Vagina (tissue), 2 donors: Measurements from ENCODE around the gene TDRD5. TPM values are rescaled to one million over a fixed set of nuclear protein-coding genes. Genes with fewer than 3 reads are reported as not detected.

Source experiments
- DNase-seq, 2 donors: peaks; one replicate each; pipeline ENCODE4 v3.0.0-alpha.2; 2017; ENCODE audit errors: extremely low spot score in 2 of 2
- H3K27ac ChIP-seq: fragments of 200-600 bp; sonication (generic); one replicate; pipeline ENCODE4 v1.5.1; 2019
- H3K27me3 ChIP-seq: fragments of 200-600 bp; sonication (generic); one replicate; pipeline ENCODE4 v1.5.1; 2019
- H3K36me3 ChIP-seq, 2 donors: fragments of 200-600 bp; sonication (generic); one replicate each; pipeline ENCODE4 v1.5.1; 2017 to 2019
- H3K4me1 ChIP-seq: fragments of 200-600 bp; sonication (generic); one replicate; pipeline ENCODE4 v1.5.1; 2019
- H3K4me3 ChIP-seq, 2 donors: fragments of 200-600 bp; sonication (generic); 1 replicate in 1 of 2; 2 replicates in 1 of 2; pipeline ENCODE4 v1.5.1; 2016 to 2019
- H3K9me3 ChIP-seq: fragments of 200-600 bp; sonication (generic); one replicate; pipeline ENCODE4 v1.5.1; 2019
- CTCF ChIP-seq, 3 experiments: fragments of 450-650 bp in 2 of 3; fragments of 200-600 bp in 1 of 3; sonication (generic) in 1 of 3; IDR thresholded peaks; one replicate each; pipeline ENCODE4 v1.5.1; 2017 to 2019; ENCODE audit warnings: antibody characterized with exemption in 3 of 3, mild to moderate bottlenecking in 2 of 3, moderate library complexity in 2 of 3
- POLR2A ChIP-seq, 2 donors: fragments of 450-650 bp; IDR thresholded peaks; one replicate each; pipeline ENCODE4 v1.6.1; 2017; ENCODE audit warnings: antibody characterized with exemption in 2 of 2, mild to moderate bottlenecking in 2 of 2, moderate library complexity in 2 of 2
- POLR2AphosphoS5 ChIP-seq, 2 donors: sonication (generic); formaldehyde crosslinking; IDR thresholded peaks; one replicate each; pipeline ENCODE4 v1.9.0; 2017; ENCODE audit warnings: antibody characterized with exemption in 2 of 2, mild to moderate bottlenecking in 2 of 2, low read depth in 1 of 2; ENCODE audit not compliant: insufficient read depth in 1 of 2
- intact Hi-C: fragments of 100-400 bp; cut with DNase I; formaldehyde crosslinking; loops from one replicate; pipeline ENCODE4 v1.15.1; 2023
- total RNA-seq: library from RNA; depleted of rRNA; stranded (reverse); fragments of >200 nt; gene quantifications from one replicate; pipeline ENCODE4 v1.2.3, GENCODE V29; 2016

TDRD5 gene
- total RNA-seq, 1 donor from 2014 or later: not detected

DNA sequence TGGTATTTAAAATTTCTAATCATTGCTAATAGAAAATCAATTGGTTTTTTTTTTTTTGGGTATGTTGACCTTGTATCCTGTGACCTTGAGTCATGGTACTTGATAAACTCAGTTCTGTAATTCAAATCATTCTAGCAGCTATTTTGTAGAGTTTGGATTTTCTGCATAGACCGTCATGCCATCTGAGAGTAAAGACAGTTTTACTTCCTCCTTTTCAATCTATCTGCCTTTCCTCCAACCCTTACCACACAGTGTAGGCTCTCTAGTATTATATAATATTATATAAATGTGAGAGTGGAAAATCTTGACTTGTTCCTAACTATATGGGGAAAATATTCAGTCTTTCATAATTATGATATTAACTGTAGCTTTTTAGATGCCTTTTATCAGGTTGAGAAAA, 7.0 kb downstream of the TDRD5 start:
- intact Hi-C loops: no loop called here
- TF ChIP-seq POLR2A (IDR thresholded peaks at IDR 0.05): no peak
- no peak for TF ChIP-seq POLR2AphosphoS5 (IDR thresholded peaks at IDR 0.05; ENCODE audit: insufficient read depth in 1 of 2, low read depth in 1 of 2)
- TF ChIP-seq CTCF (IDR thresholded peaks at IDR 0.05): no peak
- DNase-seq: no peak
- Histone ChIP-seq H3K9me3 (no peaks in the 10 kb centered on the region), H3K4me1 (no peaks in the 10 kb centered on the region), H3K27me3 (no peaks in the 10 kb centered on the region), H3K36me3 (no peaks in the 10 kb centered on the region), H3K27ac (no peak overlapping the region), H3K4me3 (no peak overlapping the region)

DNA sequence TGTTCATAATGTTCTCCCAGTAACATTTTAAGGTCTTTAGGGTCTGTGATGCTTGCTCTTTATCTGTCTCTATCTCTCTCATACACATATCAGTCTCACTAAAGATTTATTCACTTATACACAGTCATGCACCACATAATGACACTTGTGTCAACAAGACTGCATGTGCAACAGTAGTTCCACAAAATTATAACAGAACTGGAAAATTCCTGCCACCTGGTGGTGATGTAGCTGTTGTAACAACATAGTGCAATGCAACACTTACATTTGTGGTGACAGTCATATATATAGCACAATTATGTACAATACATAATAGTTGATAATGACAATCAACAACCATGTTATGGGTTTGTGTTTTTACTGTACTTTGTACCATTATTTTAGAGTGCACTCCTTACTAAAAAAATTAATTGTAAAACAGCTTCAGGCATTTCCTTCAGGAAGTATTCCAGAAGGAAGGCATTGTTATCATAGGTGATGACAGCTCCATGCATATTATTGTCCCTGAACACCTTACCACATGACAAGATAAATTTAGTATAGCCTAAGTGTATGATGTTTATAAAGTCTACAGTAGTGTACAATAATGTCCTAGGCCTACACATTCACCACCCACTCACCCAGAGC, 8.1 kb downstream of the TDRD5 start:
- DNase-seq: no peak
- Histone ChIP-seq H3K27ac (no peak overlapping the region), H3K27me3 (no peaks in the 10 kb centered on the region), H3K9me3 (no peaks in the 10 kb centered on the region), H3K36me3 (no peaks in the 10 kb centered on the region), H3K4me1 (no peaks in the 10 kb centered on the region), H3K4me3 (no peak overlapping the region)
- intact Hi-C loops: no loop called here
- no peak for TF ChIP-seq POLR2AphosphoS5 (IDR thresholded peaks at IDR 0.05; ENCODE audit: insufficient read depth in 1 of 2, low read depth in 1 of 2)
- no peak for TF ChIP-seq CTCF (IDR thresholded peaks at IDR 0.05)
- TF ChIP-seq POLR2A (IDR thresholded peaks at IDR 0.05): no peak

- Histone ChIP-seq H3K27me3 (no peaks in the 10 kb centered on the region), H3K4me1 (no peaks in the 10 kb centered on the region), H3K36me3 (no peaks in the 10 kb centered on the region), H3K4me3 (no peak overlapping the region), H3K9me3 (no peaks in the 10 kb centered on the region), H3K27ac (no peak overlapping the region)
- intact Hi-C loops: no loop called here
- no peak for DNase-seq
- TF ChIP-seq POLR2AphosphoS5 (IDR thresholded peaks at IDR 0.05; ENCODE audit: insufficient read depth in 1 of 2, low read depth in 1 of 2): no peak
- TF ChIP-seq POLR2A (IDR thresholded peaks at IDR 0.05): no peak
- TF ChIP-seq CTCF (IDR thresholded peaks at IDR 0.05): no peak
Measured at GRCh38 chr1:179601093-179601492, 9.5 kb downstream of the TDRD5 start.

GRCh38 chr1:179612361-179612760, 20.7 kb downstream of the TDRD5 start:
- H3K27ac ChIP-seq: no peak overlapping the region
- TF ChIP-seq POLR2AphosphoS5 (IDR thresholded peaks at IDR 0.05; ENCODE audit: insufficient read depth in 1 of 2, low read depth in 1 of 2) (no peak), CTCF (IDR thresholded peaks at IDR 0.05) (no peak)

GRCh38 chr1:179630719-179631118, 39.1 kb downstream of the TDRD5 start:
- Histone ChIP-seq H3K4me1 (no peaks in the 10 kb centered on the region), H3K27ac (no peak overlapping the region), H3K36me3 (no peaks in the 10 kb centered on the region), H3K27me3 (no peaks in the 10 kb centered on the region), H3K9me3 (no peaks in the 10 kb centered on the region), H3K4me3 (no peak overlapping the region)
- no peak for DNase-seq
- intact Hi-C loops: no loop called here
- no peak for TF ChIP-seq POLR2A (IDR thresholded peaks at IDR 0.05)

More at GRCh38 chr1:179612361-179612760, 20.7 kb downstream of the TDRD5 start:
- Histone ChIP-seq H3K4me1 (no peaks in the 10 kb centered on the region), H3K36me3 (no peaks in the 10 kb centered on the region), H3K4me3 (no peak overlapping the region), H3K9me3 (no peaks in the 10 kb centered on the region), H3K27me3 (no peaks in the 10 kb centered on the region)
- intact Hi-C loops: no loop called here
- no peak for DNase-seq
